T-helper 2 cell treated with Interferon-gamma antibody and Interleukin-4, amounts not matched to agents 100 ng/mL and 5 ng/mL, for 36 hours (primary cell): ENCODE measurements around the gene MRPL12. TPM values are rescaled to one million over a fixed set of nuclear protein-coding genes. Genes with fewer than 3 reads are reported as not detected.
"Not testable (repeated sequence)": the region's sequence is repeated elsewhere in the genome, so short reads cannot be mapped to it uniquely, and the experiment has no call there.

ENCODE experiments used
- intact Hi-C: fragments of 100-400 bp; cut with micrococcal nuclease; formaldehyde crosslinking; loops from one replicate; pipeline ENCODE4 v1.15.1; 2023
- total RNA-seq: library from RNA; stranded (reverse); gene quantifications from 2 replicates; pipeline ENCODE4 v1.2.3, GENCODE V29; 2022

Gene MRPL12
- total RNA-seq, 1 donor from 2014 or later, result 102 TPM

GRCh38 chr17:81737947-81738800 lies 35.0 kb downstream of the MRPL12 start:
- intact Hi-C loops, result no loop called here

DNA sequence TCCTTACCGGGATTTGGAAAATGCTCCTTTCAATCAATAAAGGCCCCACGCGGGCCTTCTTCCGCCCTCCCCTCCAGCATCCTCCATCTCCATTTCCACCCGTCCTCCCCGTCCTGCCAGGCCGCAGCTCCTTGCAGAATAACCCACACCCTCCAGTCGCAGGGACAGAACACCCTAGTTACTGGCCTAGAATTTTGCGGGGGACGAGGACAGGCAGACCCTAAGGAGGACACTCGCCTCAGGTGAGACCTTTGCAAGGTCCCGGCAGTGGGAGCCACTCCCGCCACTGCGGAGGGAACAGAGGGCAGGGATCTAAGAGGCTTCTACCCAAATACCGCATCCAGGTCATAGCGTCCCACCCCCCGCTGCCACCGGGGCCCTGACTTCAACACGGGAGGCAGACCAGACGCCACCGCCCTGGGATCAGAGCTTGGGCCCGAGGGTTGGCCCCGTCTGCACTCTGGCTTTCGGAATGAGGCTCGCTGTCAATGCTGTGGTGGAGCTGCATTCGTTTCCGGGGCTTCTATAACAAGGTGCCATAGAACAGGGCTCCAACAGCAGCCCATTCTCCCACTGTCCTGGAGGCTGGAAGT lies 35.7 kb downstream of the MRPL12 start:
- intact Hi-C loops, result no loop called here

DNA sequence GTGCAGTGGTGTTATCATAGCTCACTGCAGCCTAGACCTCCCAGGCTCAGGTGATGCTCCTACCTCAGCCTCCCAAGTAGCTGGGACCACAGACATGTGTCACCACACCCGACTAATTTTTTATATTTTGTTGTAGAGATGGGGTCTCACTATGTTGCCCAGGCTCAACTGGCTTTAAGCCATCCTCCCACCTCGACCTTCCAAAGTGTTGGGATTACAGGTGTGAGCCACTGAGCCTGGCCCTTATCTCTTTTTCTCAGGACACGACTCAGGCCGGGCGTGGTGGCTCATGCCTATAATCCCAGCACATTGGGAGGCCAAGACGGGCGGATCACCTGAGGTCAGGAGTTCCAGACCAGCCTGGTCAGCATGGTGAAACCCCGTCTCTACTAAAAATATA lies 36.4 kb downstream of the MRPL12 start:
- intact Hi-C loops, result not testable (repeated sequence)

GRCh38 chr17:81740395-81740961 lies 37.3 kb downstream of the MRPL12 start:
- intact Hi-C loops, result no loop called here

GRCh38 chr17:81741049-81741593 lies 38.0 kb downstream of the MRPL12 start:
- intact Hi-C loops, result no loop called here

GRCh38 chr17:81741594-81742452 lies 38.7 kb downstream of the MRPL12 start:
- intact Hi-C loops, result no loop called here

Other genes starting within 250 kb of the MRPL12 start
- gene ACTG1, start 190.6 kb upstream of the MRPL12 start, total RNA-seq, result 5,454 and 5,595 TPM in 2 replicates
- gene FSCN2, start 175.0 kb upstream of the MRPL12 start, total RNA-seq, result 0.93 and 1.3 TPM in 2 replicates
- 40.6 and 42.1 TPM in 2 replicates for gene FAAP100, start 151.0 kb upstream of the MRPL12 start, total RNA-seq
- gene NPLOC4, start 66.3 kb upstream of the MRPL12 start, total RNA-seq, result 101 and 106 TPM in 2 replicates
- gene TSPAN10, start 66.2 kb upstream of the MRPL12 start, total RNA-seq, result 0.39 and 0.61 TPM in 2 replicates
- 23.4 and 27.9 TPM in 2 replicates for gene PDE6G, start 46.8 kb upstream of the MRPL12 start, total RNA-seq
- gene OXLD1, start 36.8 kb upstream of the MRPL12 start, total RNA-seq, result 40.7 and 42.5 TPM in 2 replicates
- 39.2 and 43.7 TPM in 2 replicates for gene CCDC137, start 36.6 kb upstream of the MRPL12 start, total RNA-seq
- 28.9 and 31.6 TPM in 2 replicates for gene ARL16, start 19.6 kb upstream of the MRPL12 start, total RNA-seq
- gene HGS, start 19.4 kb upstream of the MRPL12 start, total RNA-seq, result 117 and 118 TPM in 2 replicates
- gene SLC25A10, start 8.9 kb downstream of the MRPL12 start, total RNA-seq, result 33.5 and 36.6 TPM in 2 replicates
- gene GCGR, start 100.8 kb downstream of the MRPL12 start, total RNA-seq, result 0.07 TPM in 1 of 2 replicates, not detected in the other
- 36.5 and 37.3 TPM in 2 replicates for gene MCRIP1, start 129.9 kb downstream of the MRPL12 start, total RNA-seq
- not detected in 2 replicates for gene PPP1R27, start 131.7 kb downstream of the MRPL12 start, total RNA-seq
- 589 and 618 TPM in 2 replicates for gene P4HB, start 157.2 kb downstream of the MRPL12 start, total RNA-seq
- 703 and 716 TPM in 2 replicates for gene ARHGDIA, start 168.0 kb downstream of the MRPL12 start, total RNA-seq
- 218 and 230 TPM in 2 replicates for gene ALYREF, start 188.2 kb downstream of the MRPL12 start, total RNA-seq
- gene ANAPC11, start 188.4 kb downstream of the MRPL12 start, total RNA-seq, result 91.4 and 104 TPM in 2 replicates
- gene NPB, start 198.9 kb downstream of the MRPL12 start, total RNA-seq, result 0.11 and 0.48 TPM in 2 replicates
- 35.0 and 39.1 TPM in 2 replicates for gene PCYT2, start 208.0 kb downstream of the MRPL12 start, total RNA-seq
- gene SIRT7, start 214.8 kb downstream of the MRPL12 start, total RNA-seq, result 57.2 and 58.6 TPM in 2 replicates
- 23.3 and 23.6 TPM in 2 replicates for gene MAFG, start 224.4 kb downstream of the MRPL12 start, total RNA-seq
- 35.6 TPM in 2 replicates for gene PYCR1, start 233.9 kb downstream of the MRPL12 start, total RNA-seq
- gene MYADML2, start 243.9 kb downstream of the MRPL12 start, total RNA-seq, result not detected in 2 replicates